ENCODE measurements around the gene COL7A1.

The COL7A1 gene

GRCh38 chr3:48600711-48601621 is 5.8 kb upstream of the COL7A1 start:
- POLR2A ChIA-PET, result interaction anchor here (1.0 kb wide), 1 partner anchor 62 kb away, joined by 3 read pairs; the partner anchor contains the start of gene CELSR3
- CTCF ChIA-PET, result no interaction called here
- DNase-seq (ENCODE audit: extremely low spot score), result no peak
- TF ChIP-seq FOXM1 (IDR thresholded peaks at IDR 0.05; ENCODE audit: borderline replicate concordance) (no peak), PKNOX1 (IDR thresholded peaks at IDR 0.05) (no peak), BHLHE40 (IDR thresholded peaks at IDR 0.05; ENCODE audit: borderline replicate concordance) (no peak), L3MBTL2 (conservative IDR thresholded peaks at IDR 0.05) (no peak), SUZ12 (IDR thresholded peaks at IDR 0.05) (no peak), ARNT (IDR thresholded peaks at IDR 0.05) (no peak), NFRKB (IDR thresholded peaks at IDR 0.05) (no peak), LEF1 (IDR thresholded peaks at IDR 0.05; ENCODE audit: borderline replicate concordance) (no peak), ELF4 (IDR thresholded peaks at IDR 0.05) (no peak), FOXK2 (IDR thresholded peaks at IDR 0.05) (no peak), FOXA1 (IDR thresholded peaks at IDR 0.05) (no peak), HDGF (IDR thresholded peaks at IDR 0.05; ENCODE audit: borderline replicate concordance) (no peak), ZNF384 (IDR thresholded peaks at IDR 0.05) (no peak), CTBP1 (IDR thresholded peaks at IDR 0.05; ENCODE audit: borderline replicate concordance) (no peak), TARDBP (IDR thresholded peaks at IDR 0.05) (no peak)

GRCh38 chr3:48599509-48600285 is 4.6 kb upstream of the COL7A1 start:
- no peak for DNase-seq (ENCODE audit: extremely low spot score)
- TF ChIP-seq TARDBP (IDR thresholded peaks at IDR 0.05), result no peak
- no peak for TF ChIP-seq CTBP1 (IDR thresholded peaks at IDR 0.05; ENCODE audit: borderline replicate concordance)
- TF ChIP-seq ELF4 (IDR thresholded peaks at IDR 0.05), result no peak
- TF ChIP-seq SP1 (IDR thresholded peaks at IDR 0.05), result no peak
- TF ChIP-seq PKNOX1 (IDR thresholded peaks at IDR 0.05), result no peak
- TF ChIP-seq FOXM1 (IDR thresholded peaks at IDR 0.05; ENCODE audit: borderline replicate concordance), result no peak
- no peak for TF ChIP-seq BHLHE40 (IDR thresholded peaks at IDR 0.05; ENCODE audit: borderline replicate concordance)
- no peak for TF ChIP-seq FOXK2 (IDR thresholded peaks at IDR 0.05)
- no peak for TF ChIP-seq FOXA1 (IDR thresholded peaks at IDR 0.05)
- no peak for TF ChIP-seq ARNT (IDR thresholded peaks at IDR 0.05)
- CTCF ChIA-PET, result no interaction called here
- POLR2A ChIA-PET, result interaction anchor here (1.0 kb wide), 1 partner anchor 10 kb away, joined by 5 read pairs; the partner anchor contains the start of gene UQCRC1

- POLR2A ChIA-PET, result interaction anchor here (0.7 to 1.4 kb wide), 3 partner anchors 9 to 12 kb away, joined by 3 to 5 read pairs (median 3); partner anchors contain the start of gene UQCRC1
- CTCF ChIA-PET, result no interaction called here
- TF ChIP-seq SP1 (IDR thresholded peaks at IDR 0.05) (no peak), ARNT (IDR thresholded peaks at IDR 0.05) (no peak), FOXA1 (IDR thresholded peaks at IDR 0.05) (no peak), ELF4 (IDR thresholded peaks at IDR 0.05) (no peak), PKNOX1 (IDR thresholded peaks at IDR 0.05) (no peak), SUZ12 (IDR thresholded peaks at IDR 0.05) (no peak), FOXM1 (IDR thresholded peaks at IDR 0.05; ENCODE audit: borderline replicate concordance) (no peak), L3MBTL2 (conservative IDR thresholded peaks at IDR 0.05) (no peak), TARDBP (IDR thresholded peaks at IDR 0.05) (no peak), HDGF (IDR thresholded peaks at IDR 0.05; ENCODE audit: borderline replicate concordance) (no peak), ZNF384 (IDR thresholded peaks at IDR 0.05) (no peak), CTBP1 (IDR thresholded peaks at IDR 0.05; ENCODE audit: borderline replicate concordance) (no peak), NFRKB (IDR thresholded peaks at IDR 0.05) (no peak), FOXK2 (IDR thresholded peaks at IDR 0.05) (no peak), LEF1 (IDR thresholded peaks at IDR 0.05; ENCODE audit: borderline replicate concordance) (no peak)
- DNase-seq (ENCODE audit: extremely low spot score), result no peak
Observed at GRCh38 chr3:48599077-48599501, 4.0 kb upstream of the COL7A1 start.

- TF ChIP-seq NFRKB (IDR thresholded peaks at IDR 0.05), result no peak
- TF ChIP-seq BHLHE40 (IDR thresholded peaks at IDR 0.05; ENCODE audit: borderline replicate concordance), result no peak
- TF ChIP-seq SUZ12 (IDR thresholded peaks at IDR 0.05), result no peak
- TF ChIP-seq PKNOX1 (IDR thresholded peaks at IDR 0.05), result no peak
- no peak for TF ChIP-seq HDGF (IDR thresholded peaks at IDR 0.05; ENCODE audit: borderline replicate concordance)
- ChIA-PET POLR2A (interaction anchor here (0.7 to 1.4 kb wide), 4 partner anchors 9 to 126 kb away, joined by 3 to 5 read pairs (median 3); partner anchors contain the start of gene UQCRC1), CTCF (no interaction called here)
- no peak for DNase-seq (ENCODE audit: extremely low spot score)
Observed at GRCh38 chr3:48598323-48599076, 3.4 kb upstream of the COL7A1 start.
